HG02943 (cell line): ENCODE measurements around the gene ATG16L2.
"Not testable (repeated sequence)": the region's sequence is repeated elsewhere in the genome, so short reads cannot be mapped to it uniquely, and the experiment has no call there.

Experiments
- ATAC-seq: cut with Tn5 transposase; IDR thresholded peaks from one replicate; pipeline ENCODE4 v1.9.1; 2021; ENCODE audit warnings: mild to moderate bottlenecking, low read depth, moderate library complexity; ENCODE audit not compliant: unreplicated experiment

The ATG16L2 gene

GRCh38 chr11:72824020-72824419 lies 9.8 kb downstream of the ATG16L2 start:
- ATAC-seq: no peak

- ATAC-seq: no peak
Measured at GRCh38 chr11:72824811-72825505, 10.7 kb downstream of the ATG16L2 start.

GRCh38 chr11:72825661-72826060 lies 11.4 kb downstream of the ATG16L2 start:
- no peak for ATAC-seq

DNA sequence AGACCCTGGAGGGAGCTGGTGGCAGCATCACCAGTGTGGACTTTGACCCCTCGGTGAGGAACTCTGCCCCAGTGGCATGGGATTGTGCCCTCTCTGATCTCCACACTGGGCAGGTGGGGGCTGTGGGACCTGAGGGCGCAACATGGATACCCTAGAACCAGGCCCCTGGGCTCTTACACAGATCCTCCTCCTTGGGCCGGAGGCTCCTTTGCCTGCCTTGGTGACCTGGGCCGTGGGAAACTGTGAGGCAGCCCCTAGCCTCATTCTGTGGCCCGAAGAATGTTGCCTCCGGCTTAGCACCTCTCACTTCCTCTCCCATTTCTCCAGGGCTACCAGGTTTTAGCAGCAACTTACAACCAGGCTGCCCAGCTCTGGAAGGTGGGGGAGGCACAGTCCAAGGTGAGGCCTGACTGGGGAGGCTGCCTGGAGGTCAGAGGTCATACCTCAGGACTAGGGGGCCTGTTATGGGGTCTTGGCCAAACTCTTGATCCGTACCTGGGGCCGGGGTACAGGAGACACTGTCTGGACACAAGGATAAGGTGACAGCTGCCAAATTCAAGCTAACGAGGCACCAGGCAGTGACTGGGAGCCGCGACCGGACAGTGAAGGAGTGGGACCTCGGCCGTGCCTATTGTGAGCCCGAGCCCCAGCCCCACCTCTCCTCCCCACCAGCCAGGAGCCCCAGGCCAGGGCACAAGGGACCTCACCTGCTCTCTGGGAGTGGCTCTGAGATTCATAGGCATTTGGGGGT lies 12.2 kb downstream of the ATG16L2 start:
- no peak for ATAC-seq

DNA sequence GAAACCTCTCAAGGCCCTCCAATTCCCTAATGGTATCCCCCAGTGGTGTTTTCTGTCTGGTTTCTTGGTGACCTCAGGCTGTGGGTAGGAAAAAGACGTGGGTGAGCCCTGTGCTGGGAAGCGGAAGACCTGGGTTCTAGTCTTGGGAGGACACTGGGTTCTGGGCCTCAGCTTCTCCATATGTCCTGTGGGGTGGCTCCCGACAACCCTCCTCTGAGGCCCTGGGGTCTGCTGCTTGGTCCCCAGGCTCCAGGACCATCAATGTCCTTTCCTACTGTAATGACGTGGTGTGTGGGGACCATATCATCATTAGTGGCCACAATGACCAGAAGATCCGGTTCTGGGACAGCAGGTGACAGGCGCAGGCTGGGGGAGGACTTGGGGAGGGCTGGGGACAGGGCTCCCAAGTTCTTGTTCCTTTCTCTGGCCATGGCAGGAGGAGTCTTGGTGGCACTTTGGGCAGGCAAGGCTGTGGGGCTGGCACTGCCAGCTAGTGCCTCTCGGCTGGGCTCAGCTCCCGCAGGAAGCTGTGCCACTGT lies 12.8 kb downstream of the ATG16L2 start:
- ATAC-seq: no peak

DNA sequence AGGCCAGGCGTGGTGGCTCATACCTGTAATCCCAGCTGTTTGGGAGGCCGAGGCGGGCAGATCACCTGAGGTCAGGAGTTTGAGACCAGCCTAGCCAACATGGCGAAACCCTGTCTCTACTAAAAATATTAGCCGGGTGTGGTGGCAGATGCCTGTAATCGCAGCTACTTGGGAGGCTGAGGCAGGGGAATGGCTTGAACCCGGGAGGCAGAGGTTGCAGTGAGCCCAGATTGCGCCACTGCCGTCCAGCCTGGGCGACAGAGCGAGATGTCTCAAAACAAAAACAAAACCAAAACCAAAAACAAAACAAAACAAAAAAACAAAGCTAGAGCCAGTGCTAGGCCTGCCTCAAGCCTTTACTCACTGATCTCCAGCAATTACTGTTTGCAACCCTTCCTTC lies 13.4 kb downstream of the ATG16L2 start:
- not testable (repeated sequence) for ATAC-seq

- no peak for ATAC-seq
Measured at GRCh38 chr11:72828081-72828567, 13.9 kb downstream of the ATG16L2 start.

GRCh38 chr11:72828692-72829101 lies 14.5 kb downstream of the ATG16L2 start:
- ATAC-seq: no peak

- no peak for ATAC-seq
Measured at GRCh38 chr11:72829178-72829577, 15.0 kb downstream of the ATG16L2 start.

GRCh38 chr11:72829884-72830533 lies 15.8 kb downstream of the ATG16L2 start:
- no peak for ATAC-seq

DNA sequence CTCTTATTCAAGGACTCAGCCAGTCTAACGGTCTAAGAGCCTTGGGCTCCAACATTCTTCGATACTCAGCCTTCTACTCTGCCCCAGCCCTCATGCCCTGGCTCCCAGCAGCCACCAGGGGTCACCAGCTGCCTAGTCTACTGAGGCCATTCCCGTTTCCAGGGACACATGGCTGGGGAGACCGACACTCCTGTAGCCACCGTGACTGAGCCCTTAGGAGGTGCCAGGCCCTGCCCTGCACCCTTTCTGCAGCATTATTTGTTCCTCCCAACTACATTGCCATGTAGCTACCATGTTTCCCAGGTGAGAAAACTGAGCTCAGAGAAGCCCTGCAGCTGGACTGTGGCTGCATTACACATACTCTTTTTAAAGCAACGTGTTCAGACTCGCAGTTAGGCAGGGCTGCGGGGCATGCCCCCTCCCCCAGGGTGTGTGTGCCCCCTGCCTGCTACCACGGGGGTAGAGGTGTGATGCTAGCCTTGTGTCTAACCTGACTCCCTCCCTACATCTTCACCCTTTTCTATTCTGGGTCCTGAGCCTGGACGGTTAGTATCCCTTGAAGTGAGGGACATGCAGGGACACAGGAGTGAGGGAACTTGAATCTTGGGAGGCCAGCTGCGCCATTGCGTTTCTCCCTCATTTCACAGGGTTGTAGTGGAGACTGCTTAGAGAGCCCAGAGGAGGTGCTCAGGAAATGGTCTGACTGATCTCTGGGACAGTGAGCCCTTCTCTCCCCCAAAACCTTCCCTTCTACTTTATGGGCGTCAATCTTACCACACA lies 17.5 kb downstream of the ATG16L2 start:
- ATAC-seq: no peak

DNA sequence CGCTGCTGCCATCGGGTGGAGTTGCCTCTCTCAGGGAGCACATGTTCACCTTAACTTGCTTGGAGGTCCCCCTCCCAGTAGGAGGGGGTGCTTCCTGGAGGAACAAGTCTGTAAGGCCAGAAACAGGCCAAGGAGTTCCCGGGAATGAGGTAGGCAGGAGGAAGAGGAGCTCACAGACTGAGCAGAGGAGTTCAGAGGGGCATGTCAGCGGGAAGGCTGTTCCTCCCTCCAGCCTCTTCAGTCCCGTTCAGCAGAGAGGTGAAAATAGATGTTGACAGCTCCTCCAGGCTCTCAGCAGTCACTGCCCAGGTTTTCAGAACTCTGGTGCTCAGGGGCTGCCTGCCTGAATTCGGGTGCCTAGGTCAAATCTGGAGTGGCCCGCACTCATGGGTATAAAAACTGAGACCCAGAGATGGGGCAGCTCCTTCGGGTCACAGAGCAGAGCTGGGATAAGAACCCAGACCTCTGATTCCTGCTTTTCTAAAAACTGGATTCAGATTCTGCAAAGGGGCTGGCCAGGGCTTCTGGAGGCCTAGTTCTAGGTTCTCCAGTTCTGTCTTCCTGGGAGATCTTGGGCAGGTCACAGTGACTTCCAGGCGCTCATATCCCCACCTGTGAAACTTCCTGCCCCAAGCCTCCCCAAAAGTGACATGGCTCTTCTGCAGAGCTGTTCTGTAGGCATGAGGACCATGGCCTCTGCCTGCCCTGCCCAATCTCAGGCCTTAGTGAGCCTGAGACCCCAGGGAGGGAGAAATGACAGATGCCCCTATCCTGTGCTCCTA lies 18.3 kb downstream of the ATG16L2 start:
- ATAC-seq: no peak

- ATAC-seq: no peak
Measured at GRCh38 chr11:72833083-72833733, 19.0 kb downstream of the ATG16L2 start.

DNA sequence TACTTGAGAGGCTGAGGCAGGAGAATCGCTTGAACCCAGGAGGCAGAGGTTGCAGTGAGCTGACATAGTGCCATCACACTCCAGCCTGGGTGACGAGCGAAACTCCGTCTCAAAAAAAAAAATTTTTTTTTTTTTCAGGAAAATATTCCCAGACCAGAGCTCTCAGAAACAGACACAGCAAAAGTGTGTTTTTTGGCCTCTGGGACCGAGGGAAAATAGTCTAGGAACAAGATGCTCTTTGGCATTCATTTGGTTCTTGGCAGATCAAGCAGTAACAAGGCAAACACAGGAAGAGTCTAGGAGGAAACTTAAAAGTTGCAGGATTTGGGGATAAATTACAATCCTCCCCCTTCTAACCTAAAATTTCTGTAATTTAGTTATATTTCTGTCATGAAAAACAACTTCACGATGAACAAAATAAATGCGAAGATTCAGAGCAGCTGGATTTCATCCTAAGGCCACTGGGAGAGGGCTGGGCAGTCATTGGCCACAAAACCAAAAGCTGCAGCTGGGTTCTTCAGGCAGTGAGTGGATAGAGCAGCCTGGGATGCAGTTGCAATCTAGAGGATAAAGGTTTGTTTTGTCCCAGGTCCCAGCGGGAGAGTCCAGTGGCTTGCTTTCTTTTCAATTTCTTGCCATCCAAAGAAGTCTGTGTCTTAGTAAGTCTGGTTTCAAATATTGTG lies 19.7 kb downstream of the ATG16L2 start:
- ATAC-seq: no peak

- ATAC-seq: no peak
Measured at GRCh38 chr11:72834905-72835304, 20.7 kb downstream of the ATG16L2 start.

- no peak for ATAC-seq
Measured at GRCh38 chr11:72836111-72836510, 21.9 kb downstream of the ATG16L2 start.

GRCh38 chr11:72838691-72839305 lies 24.6 kb downstream of the ATG16L2 start:
- no peak for ATAC-seq

DNA sequence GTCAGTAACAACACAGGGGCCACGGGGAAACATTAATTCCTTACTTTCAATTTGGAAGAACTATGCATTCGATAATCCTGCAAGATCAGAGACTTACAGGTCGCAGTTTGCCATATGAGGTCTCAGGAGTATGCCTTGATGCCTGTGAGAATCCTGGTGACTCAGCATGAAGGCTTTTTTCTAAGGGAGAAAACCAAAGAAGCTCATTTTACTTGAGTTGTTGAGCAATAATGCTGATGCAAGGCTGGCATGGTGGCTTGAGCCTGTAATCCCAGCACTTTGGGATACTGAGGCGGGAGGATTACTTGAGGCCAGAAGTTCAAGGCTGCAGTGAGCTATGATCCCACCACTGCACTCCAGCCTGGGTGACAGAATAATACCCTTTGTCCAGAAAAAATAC lies 26.6 kb downstream of the ATG16L2 start:
- ATAC-seq: no peak
